NCI-H1092 treated with DMSO at 0.1 percent for 48 hours (cell line): ENCODE results near the gene DROSHA.
"Not testable (repeated sequence)": the region's sequence is repeated elsewhere in the genome, so short reads cannot be mapped to it uniquely, and the experiment has no call there.

ENCODE experiments used
- DNase-seq: peaks from one replicate; lab custom pipeline; 2025; lab: John Stamatoyannopoulos, UW

The DROSHA gene

GRCh38 chr5:31531888-31532547 is at the start of gene DROSHA, which contains the start of gene C5orf22:
TSS of gene DROSHA (minus strand) at chr5:31532093. CDS start at chr5:31529059, 3,034 bp downstream.
TSS of gene C5orf22 (plus strand) at chr5:31532301. CDS start at chr5:31532393, 92 bp downstream.
- DNase-seq = peak; percentile 96

- DNase-seq = no peak
Observed at GRCh38 chr5:31579558-31579957, 47.7 kb upstream of the DROSHA start.

DNA sequence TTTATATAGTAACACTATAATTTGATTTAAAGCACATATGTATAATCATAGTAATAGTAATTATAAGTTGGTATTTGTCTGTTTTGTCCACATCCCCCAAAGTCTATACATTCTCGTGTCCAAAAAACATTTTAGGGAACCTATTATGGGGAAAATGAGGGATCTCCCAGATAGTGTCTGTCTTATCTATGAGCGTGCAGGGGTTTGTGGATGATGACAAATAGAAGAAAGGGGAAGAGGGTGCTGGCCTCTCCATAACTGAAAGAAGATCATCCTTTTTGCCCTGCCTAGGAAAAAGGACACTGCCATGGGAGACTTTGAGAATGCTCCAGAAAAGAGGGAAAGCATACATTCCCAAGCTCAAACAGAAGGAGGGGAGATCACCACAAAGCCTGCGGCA is 45.5 kb upstream of the DROSHA start:
- no peak for DNase-seq

GRCh38 chr5:31574772-31575171 is 42.9 kb upstream of the DROSHA start:
- DNase-seq = no peak

DNA sequence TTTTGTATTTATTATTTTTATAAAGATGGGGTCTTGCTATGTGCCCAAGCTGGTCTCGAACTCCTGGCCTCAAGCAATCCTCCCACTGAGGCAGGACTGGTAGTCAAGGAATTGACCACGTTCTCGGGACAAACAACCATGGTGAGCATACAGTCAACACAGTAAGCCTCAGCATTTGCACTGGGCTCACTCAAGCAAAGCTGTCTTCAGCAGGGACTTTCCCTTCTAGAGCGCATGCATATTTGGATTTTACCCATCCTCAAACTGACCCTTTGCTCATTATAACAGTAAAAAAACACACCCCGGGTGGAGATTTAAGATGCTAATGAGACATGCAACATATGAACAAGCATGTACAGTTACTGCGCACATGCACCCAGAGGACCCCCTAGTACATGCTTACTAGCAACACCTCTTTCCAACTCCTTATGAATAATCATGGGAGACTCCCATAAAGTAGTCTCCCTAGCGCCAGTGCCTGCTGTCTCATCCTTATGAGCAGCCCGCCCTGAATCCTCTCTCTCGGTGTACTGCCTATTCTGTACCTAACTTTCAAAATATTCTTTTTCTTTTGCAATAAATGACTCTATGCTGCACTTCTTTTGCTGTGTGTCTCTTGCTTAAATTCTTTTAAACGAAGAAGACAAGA is 41.7 kb upstream of the DROSHA start:
- DNase-seq = no peak

DNA sequence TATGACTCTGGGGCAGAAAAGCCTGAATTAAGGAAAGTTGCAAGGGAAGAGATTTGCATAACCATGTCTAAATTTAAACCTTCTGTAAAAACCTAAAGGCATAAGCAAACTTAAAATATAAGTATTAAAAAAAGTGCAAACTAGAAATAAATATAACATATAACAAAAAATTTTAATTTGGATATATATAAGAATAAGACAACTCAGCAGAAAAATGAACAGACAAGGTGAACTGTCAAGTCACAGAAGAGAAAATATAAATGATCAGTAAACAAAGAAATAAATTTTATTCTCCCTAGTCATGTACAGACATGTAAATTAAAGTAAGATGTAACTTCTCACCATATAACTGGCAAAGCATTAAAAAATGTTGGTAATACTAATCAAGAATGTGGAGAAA is 37.2 kb upstream of the DROSHA start:
- no peak for DNase-seq

- DNase-seq = no peak
Observed at GRCh38 chr5:31568302-31568835, 36.5 kb upstream of the DROSHA start.

DNA sequence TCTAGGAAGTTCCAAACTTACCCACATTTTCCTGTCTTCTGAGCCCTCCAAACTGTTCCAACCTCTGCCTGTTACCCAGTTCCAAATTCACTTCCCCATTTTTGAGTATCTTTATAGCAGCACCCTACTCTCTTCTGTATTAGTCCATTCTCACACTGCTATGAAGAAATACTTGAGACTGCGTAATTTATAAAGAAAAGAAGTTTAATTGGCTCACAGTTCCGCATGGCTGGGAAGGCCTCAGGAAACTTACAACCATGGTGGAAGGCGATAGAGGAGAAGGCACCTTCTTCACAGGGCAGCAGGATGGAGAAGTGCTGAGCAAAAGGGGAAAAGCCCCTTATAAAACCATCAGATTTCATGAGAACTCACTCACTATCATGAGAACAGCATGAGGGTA is 34.5 kb upstream of the DROSHA start:
- DNase-seq = not testable (repeated sequence)

GRCh38 chr5:31563216-31563615 is 31.3 kb upstream of the DROSHA start:
- no peak for DNase-seq

DNA sequence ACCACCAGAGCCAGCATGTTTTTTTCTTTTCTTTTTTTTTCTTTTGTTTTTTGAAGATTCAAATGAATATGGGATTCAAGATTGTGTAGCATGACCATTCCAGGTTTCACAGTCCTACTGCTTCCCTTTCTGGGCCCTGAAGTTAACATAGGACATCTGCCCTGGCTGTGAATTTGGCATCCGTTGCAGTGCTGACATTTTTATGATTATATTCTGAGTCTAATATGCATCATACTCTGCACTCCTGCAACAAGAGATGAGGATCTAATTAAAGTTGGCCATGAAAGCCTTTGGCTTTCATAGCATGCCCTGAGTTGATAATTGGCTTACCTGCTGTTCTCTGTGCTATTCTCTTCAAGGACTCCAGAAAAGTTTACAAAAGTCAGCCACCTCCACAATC is 30.1 kb upstream of the DROSHA start:
- no peak for DNase-seq

GRCh38 chr5:31559942-31560341 is 28.0 kb upstream of the DROSHA start:
- DNase-seq = no peak

GRCh38 chr5:31556461-31556860 is 24.6 kb upstream of the DROSHA start:
- no peak for DNase-seq

DNA sequence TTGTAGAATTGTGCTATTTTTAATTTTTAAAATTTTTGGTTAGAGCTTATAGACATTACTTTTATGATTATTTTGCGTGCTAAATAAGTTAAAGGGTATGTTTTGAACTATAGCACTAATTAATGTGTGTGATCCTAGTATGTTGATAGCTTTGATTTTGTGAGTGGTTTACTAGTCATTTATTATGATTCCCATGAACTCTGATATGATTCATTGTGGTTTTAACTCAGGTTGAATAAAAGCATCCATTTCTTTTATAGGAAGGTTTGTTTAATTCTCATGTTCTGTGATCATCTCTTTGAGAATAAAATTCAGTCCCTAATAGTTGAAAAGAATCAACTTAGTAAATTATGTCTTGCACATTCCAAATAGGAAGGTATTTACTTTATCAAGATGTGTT is 22.7 kb upstream of the DROSHA start:
- DNase-seq = no peak

GRCh38 chr5:31553863-31554262 is 22.0 kb upstream of the DROSHA start:
- no peak for DNase-seq

GRCh38 chr5:31551878-31552277 is 20.0 kb upstream of the DROSHA start:
- no peak for DNase-seq

- DNase-seq = not testable (repeated sequence)
Observed at GRCh38 chr5:31549114-31549513, 17.2 kb upstream of the DROSHA start.

DNA sequence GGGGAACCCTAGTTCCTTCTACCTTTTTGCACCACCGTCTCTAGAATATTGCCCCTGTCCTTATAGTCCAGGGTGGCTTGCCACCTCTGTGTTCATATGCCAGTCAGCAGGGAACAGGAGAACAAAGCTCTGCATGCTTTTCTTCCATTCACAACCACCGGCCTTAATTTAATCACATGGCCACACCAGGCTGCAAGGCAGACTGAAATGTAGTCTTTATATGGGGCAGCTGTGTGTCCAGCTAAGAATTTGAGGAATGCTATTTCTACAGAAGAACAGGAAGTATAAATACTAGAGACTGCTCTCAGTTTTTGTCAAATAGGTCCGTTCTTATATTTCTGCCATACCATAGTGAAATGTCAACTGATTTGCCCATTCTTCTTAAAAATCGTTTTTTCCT is 6.0 kb upstream of the DROSHA start:
- DNase-seq = no peak

- no peak for DNase-seq
Observed at GRCh38 chr5:31537349-31537748, 5.5 kb upstream of the DROSHA start.

- DNase-seq = no peak
Observed at GRCh38 chr5:31536873-31537272, 5.0 kb upstream of the DROSHA start.

DNA sequence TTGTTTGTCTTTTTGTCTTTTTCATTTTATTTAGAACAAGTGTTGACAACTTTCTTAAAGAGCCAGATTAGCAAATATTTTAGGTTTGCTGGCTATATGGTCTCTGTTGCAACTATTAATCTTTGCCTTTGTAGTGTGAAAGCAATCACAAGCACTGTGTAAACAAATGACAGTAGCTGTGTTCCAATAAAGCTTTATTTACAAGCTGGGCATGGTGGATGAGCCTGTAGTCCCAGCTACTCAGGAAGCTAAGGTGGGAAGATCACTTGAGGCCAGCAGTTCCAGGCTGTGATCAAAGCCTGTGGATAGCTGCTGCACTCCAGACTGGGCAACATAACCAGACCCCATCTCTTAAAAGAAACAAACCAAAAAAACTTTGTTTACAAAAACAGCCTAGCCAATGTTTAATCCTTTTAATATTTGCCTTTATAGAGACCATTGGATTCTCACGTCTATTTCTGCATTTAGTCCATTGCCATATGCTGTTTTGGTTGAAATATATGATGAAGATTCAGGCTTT is 2.7 kb upstream of the DROSHA start:
- no peak for DNase-seq

DNA sequence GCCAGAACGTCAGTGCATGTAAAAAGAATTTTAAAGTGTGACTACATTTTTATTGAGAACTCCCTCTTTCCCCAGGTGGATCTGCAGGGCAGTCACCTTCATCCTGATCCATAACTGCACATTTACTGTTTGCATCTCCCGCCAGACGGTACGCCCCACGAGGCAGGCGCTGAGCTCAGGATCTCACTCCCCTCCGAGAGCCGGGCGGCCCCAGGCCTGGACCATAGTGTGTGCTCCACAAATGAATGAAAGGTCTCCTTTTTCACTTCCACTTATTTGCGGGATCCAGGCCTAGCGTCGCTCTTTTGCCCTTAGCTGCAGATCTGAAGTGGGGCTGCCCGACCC is 378 bp downstream of the DROSHA start:
- DNase-seq = peak; percentile 24

DNA sequence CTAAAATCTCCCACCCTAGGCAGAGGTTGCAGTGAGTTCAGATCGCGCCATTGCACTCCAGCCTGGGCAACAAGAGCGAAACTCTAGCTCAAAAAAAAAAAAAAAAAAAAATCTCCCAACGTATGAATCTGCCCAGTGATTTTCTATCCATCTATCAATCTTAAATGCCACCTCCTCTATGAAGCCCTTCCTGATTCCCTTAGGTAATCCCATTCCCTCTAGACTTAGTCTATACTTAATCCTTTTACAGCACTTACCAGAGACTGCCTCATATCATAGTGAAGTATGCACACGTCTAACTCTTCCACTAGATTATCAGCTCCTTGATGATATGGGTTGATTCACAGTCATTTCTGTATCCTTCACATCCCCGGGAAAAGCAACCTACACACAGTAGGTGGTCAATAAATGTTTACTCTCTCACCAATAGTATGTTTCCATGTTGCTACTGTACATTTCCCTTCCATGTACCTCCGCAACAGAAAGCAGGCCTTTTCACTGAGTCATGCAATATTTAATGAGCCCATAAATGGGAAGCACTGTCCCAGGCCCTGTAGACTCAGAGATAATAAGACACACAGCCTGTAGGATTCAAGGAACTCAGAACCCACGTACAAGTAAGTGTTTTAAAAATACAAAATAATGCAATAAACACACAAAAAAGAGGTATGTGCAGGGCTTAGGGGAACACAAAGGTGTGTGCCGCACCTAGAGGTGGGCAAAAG is 1.2 kb downstream of the DROSHA start:
- DNase-seq = no peak

DNA sequence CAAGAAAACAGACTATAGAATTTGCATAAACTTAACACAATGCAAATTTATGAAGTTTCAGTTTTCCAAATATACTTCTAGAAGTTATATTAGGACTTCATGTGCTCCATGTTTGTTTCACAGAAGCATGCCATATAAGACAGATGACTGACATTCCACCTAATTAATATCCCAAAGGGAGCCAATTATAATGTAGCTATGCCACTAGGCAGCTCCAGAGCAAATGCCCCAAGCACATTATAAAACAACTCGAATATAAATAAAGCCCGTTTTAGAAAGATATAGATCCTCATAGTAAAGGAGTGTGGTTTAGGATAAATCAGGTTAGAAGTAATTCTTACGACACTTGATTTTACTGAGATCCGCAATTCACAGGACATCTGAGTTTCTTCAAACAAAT is 8.9 kb downstream of the DROSHA start:
- no peak for DNase-seq
